Sigmoid colon (tissue), 7 donors: ENCODE measurements around the gene SLC17A6. TPM values are rescaled to one million over a fixed set of nuclear protein-coding genes. Genes with fewer than 3 reads are reported as not detected.

Experiments used
- DNase-seq: peaks from one replicate; pipeline ENCODE4 v3.0.0-alpha.2; 2019
- H3K27ac ChIP-seq, 4 donors: fragments of 200-600 bp; sonication (generic); one replicate each; pipeline ENCODE4 v1.5.1; 2016 to 2019; ENCODE audit warnings: mild to moderate bottlenecking in 1 of 4
- H3K27me3 ChIP-seq, 3 donors: fragments of 200-600 bp; sonication (generic); one replicate each; pipeline ENCODE4 v1.5.1; 2019; ENCODE audit warnings: mild to moderate bottlenecking in 1 of 3
- H3K36me3 ChIP-seq, 4 donors: fragments of 200-600 bp; sonication (generic); one replicate each; pipeline ENCODE4 v1.5.1; 2016 to 2019
- H3K4me1 ChIP-seq, 4 donors: fragments of 200-600 bp; sonication (generic); one replicate each; pipeline ENCODE4 v1.5.1; 2017 to 2019
- H3K4me3 ChIP-seq, 4 donors: fragments of 200-600 bp; sonication (generic); one replicate each; pipeline ENCODE4 v1.5.1; 2017 to 2019; ENCODE audit warnings: mild to moderate bottlenecking in 2 of 4, moderate library complexity in 1 of 4
- H3K9me3 ChIP-seq, 4 donors: fragments of 200-600 bp in 3 of 4; sonication (generic) in 3 of 4; one replicate each; pipeline versions ENCODE4 v1.5.1 to v1.6.1; 2013 to 2019
- CTCF ChIP-seq, 4 experiments: fragments of 450-650 bp in 3 of 4; fragments of 200-600 bp in 1 of 4; IDR thresholded peaks; one replicate each; pipeline ENCODE4 v1.5.1; 2016 to 2019; ENCODE audit warnings: antibody characterized with exemption in 4 of 4, mild to moderate bottlenecking in 3 of 4, moderate library complexity in 2 of 4
- EP300 ChIP-seq, 4 donors: sonication (generic); formaldehyde crosslinking; IDR thresholded peaks; one replicate each; pipeline ENCODE4 v1.6.1; 2017; ENCODE audit warnings: antibody characterized with exemption in 4 of 4
- POLR2A ChIP-seq, 2 donors: fragments of 450-650 bp; IDR thresholded peaks; one replicate each; pipeline ENCODE4 v1.6.1; 2016; ENCODE audit warnings: antibody characterized with exemption in 2 of 2, mild to moderate bottlenecking in 2 of 2, moderate library complexity in 2 of 2
- POLR2AphosphoS5 ChIP-seq, 4 donors: sonication (generic); formaldehyde crosslinking; IDR thresholded peaks; one replicate each; pipeline ENCODE4 v1.6.1; 2017; ENCODE audit warnings: antibody characterized with exemption in 4 of 4
- WGBS, 2 donors: extraction: QIAGEN DNeasy Blood & Tissue Kit; methylation state at CpG; one replicate each; pipeline ENCODE4 v1.1.7; 2013; 5-methylcytosine and 5-hydroxymethylcytosine counted together
- intact Hi-C: fragments of 100-400 bp; cut with DNase I; formaldehyde crosslinking; loops from one replicate; pipeline ENCODE4 v1.15.1; 2023
- polyA plus RNA-seq, 3 donors: library from polyadenylated mRNA; stranded (reverse); fragments of 200-250 nt; gene quantifications; one replicate each; pipeline ENCODE4 v1.2.3, GENCODE V29; 2013
- total RNA-seq, 4 donors: library from RNA; depleted of rRNA; stranded (reverse); fragments of >200 nt; gene quantifications; one replicate each; pipeline ENCODE4 v1.1.0, GENCODE V29; 2016
- donor health status: healthy with polysubstance abuse.
- donor health status: Bipolar disorder and iron deficiency.
- donor health status: healthy.

The SLC17A6 gene
- total and polyA plus RNA-seq, 7 donors = not detected

- Histone ChIP-seq H3K27ac (no peak overlapping the region), H3K36me3 (no peaks in the 10 kb centered on the region), H3K27me3 (peaks cover 0 to 5% (median 0%) of the 10 kb centered on the region in 3 donors), H3K4me3 (no peak overlapping the region), H3K9me3 (no peaks in the 10 kb centered on the region), H3K4me1 (no peaks in the 10 kb centered on the region)
- intact Hi-C loops = no loop called here
- WGBS, 2 donors = 53 to 60% methylated on average over 4 of the region's 4 CpGs
- DNase-seq = no peak
- TF ChIP-seq POLR2A (IDR thresholded peaks at IDR 0.05) (no peak), EP300 (IDR thresholded peaks at IDR 0.05) (no peak), CTCF (IDR thresholded peaks at IDR 0.05) (no peak), POLR2AphosphoS5 (IDR thresholded peaks at IDR 0.05) (no peak)
Measured at GRCh38 chr11:22331771-22332170, 6.4 kb upstream of the SLC17A6 start.

GRCh38 chr11:22336587-22336986 is 1.6 kb upstream of the SLC17A6 start:
- TF ChIP-seq EP300 (IDR thresholded peaks at IDR 0.05) (no peak), CTCF (IDR thresholded peaks at IDR 0.05) (no peak), POLR2AphosphoS5 (IDR thresholded peaks at IDR 0.05) (no peak), POLR2A (IDR thresholded peaks at IDR 0.05) (no peak)
- no peaks in the 10 kb centered on the region for H3K4me1 ChIP-seq
- no peaks in the 10 kb centered on the region for H3K9me3 ChIP-seq
- H3K27me3 ChIP-seq = peaks cover 13 to 48% (median 41%) of the 10 kb centered on the region in 3 donors
- DNase-seq = no peak
- intact Hi-C loops = no loop called here
- no peak overlapping the region for H3K27ac ChIP-seq
- H3K36me3 ChIP-seq = no peaks in the 10 kb centered on the region
- no peak overlapping the region for H3K4me3 ChIP-seq

GRCh38 chr11:22339611-22340010 is 1.4 kb downstream of the SLC17A6 start:
- Histone ChIP-seq H3K9me3 (no peaks in the 10 kb centered on the region), H3K27me3 (peaks cover 29 to 79% (median 69%) of the 10 kb centered on the region in 3 donors), H3K36me3 (no peaks in the 10 kb centered on the region), H3K27ac (no peak overlapping the region), H3K4me3 (no peak overlapping the region), H3K4me1 (peaks cover 0 to 11% (median 3%) of the 10 kb centered on the region in 4 donors)
- DNase-seq = no peak
- WGBS, 2 donors = 10 to 17% methylated on average over 9 of the region's 9 CpGs
- intact Hi-C loops = no loop called here
- TF ChIP-seq EP300 (IDR thresholded peaks at IDR 0.05) (no peak), POLR2AphosphoS5 (IDR thresholded peaks at IDR 0.05) (no peak), POLR2A (IDR thresholded peaks at IDR 0.05) (no peak), CTCF (IDR thresholded peaks at IDR 0.05) (no peak)

GRCh38 chr11:22340235-22340634 is 2.1 kb downstream of the SLC17A6 start:
- WGBS, 2 donors = 12 to 32% methylated on average over 6 of the region's 6 CpGs
- no peaks in the 10 kb centered on the region for H3K9me3 ChIP-seq
- H3K27me3 ChIP-seq = peaks cover 29 to 84% (median 69%) of the 10 kb centered on the region in 3 donors
- no peaks in the 10 kb centered on the region for H3K36me3 ChIP-seq
- H3K27ac ChIP-seq = no peak overlapping the region
- TF ChIP-seq EP300 (IDR thresholded peaks at IDR 0.05) (no peak), POLR2AphosphoS5 (IDR thresholded peaks at IDR 0.05) (no peak), CTCF (IDR thresholded peaks at IDR 0.05) (no peak), POLR2A (IDR thresholded peaks at IDR 0.05) (no peak)
- DNase-seq = no peak
- peaks cover 0 to 11% (median 3%) of the 10 kb centered on the region in 4 donors for H3K4me1 ChIP-seq
- intact Hi-C loops = no loop called here
- H3K4me3 ChIP-seq = no peak overlapping the region
